GM12865 (cell line): ENCODE measurements around the gene AQP5.

Source experiments
- DNase-seq: peaks from one replicate; pipeline ENCODE4 v3.0.0; 2010; ENCODE audit warnings: low read depth
- H3K4me3 ChIP-seq: 2 replicates; pipeline ENCODE4 v1.5.1; 2011; ENCODE audit warnings: mild to moderate bottlenecking, low read depth, low read length, control low read depth
- TF ChIP-seq, protein P1 (sequence below): IDR thresholded peaks from 2 replicates; pipeline ENCODE4 v1.5.1; 2011; ENCODE audit warnings: low read length, control low read depth, low read depth, inconsistent platforms; ENCODE audit not compliant: insufficient read depth; ENCODE audit errors: missing control alignments

Gene AQP5

DNA sequence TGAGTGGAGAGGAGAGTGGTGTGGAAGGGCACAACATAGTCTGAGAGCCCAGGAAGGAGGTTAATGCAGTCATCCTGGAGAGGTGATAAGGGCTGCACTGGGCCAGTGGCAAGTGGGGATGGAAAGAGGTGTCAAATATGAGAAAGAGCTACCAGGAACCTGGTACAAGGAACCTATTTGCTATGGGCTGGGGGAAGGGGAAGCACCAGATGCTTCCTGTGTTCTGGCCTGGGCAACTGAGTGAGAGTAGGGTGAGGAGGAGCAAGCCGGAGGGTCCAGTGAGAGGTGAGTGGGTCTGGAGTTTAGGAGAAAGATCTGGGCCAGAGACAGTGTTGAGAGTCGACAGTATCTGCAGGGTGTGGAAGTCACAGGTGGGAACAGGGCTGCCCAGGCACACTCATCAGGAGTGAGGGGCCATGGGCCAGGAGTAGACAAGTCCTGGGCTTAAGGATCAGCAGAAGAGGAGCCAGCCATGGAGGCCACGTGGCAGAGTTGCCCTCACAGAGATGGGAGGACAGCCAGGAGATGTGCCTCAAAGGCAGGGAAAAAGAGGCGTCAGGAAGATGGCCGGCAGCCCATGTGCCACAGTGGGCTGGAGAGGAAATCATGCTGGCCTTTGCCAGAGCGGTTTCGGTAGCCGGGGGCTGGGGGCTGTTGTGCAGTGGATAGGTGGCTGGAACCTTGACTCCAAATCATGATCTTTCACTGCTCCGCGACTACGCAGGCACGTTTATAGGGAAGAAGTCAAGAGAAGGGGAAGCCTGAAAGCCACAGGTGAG is 8.2 kb downstream of the AQP5 start:
- TF ChIP-seq, protein P1, sequence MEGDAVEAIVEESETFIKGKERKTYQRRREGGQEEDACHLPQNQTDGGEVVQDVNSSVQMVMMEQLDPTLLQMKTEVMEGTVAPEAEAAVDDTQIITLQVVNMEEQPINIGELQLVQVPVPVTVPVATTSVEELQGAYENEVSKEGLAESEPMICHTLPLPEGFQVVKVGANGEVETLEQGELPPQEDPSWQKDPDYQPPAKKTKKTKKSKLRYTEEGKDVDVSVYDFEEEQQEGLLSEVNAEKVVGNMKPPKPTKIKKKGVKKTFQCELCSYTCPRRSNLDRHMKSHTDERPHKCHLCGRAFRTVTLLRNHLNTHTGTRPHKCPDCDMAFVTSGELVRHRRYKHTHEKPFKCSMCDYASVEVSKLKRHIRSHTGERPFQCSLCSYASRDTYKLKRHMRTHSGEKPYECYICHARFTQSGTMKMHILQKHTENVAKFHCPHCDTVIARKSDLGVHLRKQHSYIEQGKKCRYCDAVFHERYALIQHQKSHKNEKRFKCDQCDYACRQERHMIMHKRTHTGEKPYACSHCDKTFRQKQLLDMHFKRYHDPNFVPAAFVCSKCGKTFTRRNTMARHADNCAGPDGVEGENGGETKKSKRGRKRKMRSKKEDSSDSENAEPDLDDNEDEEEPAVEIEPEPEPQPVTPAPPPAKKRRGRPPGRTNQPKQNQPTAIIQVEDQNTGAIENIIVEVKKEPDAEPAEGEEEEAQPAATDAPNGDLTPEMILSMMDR, result no peak
- no peak for DNase-seq
- no peak overlapping the region for H3K4me3 ChIP-seq

DNA sequence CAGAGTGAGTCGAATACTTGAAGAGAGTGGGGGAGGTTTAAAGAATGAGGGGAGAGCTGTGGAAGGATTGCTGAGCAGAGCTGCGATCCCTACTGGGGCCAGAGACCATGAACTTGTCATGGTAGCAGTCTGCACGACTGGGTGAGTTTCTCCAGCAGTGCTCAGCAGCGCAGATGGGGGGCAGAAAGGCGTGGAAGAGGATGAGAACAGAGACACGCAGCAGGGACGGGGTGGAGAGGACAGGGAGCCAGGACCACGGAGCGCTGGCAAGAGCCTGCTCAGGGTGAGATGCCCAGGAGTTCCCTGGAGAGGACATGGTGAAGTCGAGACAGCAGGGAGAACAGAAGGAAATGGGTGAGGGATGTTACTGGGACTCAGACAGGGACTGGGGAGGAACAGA is 9.0 kb downstream of the AQP5 start:
- no peak for DNase-seq
- TF ChIP-seq, protein P1, result no peak
- H3K4me3 ChIP-seq, result no peak overlapping the region

DNA sequence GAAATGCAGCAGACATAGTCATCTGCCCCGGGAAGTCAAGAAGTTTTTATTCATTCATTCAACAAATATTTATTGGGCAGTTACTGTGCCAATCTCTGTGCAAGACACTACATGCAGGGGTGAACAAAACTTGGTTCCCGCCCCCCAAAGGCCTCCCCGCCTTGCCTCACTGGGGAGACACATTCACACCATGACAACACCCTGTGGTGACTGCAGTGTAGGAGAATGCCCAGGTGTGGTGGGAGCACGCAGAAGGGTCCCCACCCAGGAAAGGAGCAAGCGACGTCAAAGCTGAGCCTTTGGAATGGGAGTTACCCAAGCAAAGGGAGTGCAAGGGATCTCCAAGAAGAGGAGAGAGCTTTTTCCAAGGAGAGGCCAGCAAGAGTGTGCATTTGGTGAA is 9.5 kb downstream of the AQP5 start:
- H3K4me3 ChIP-seq, result no peak overlapping the region
- TF ChIP-seq, protein P1, result no peak
- no peak for DNase-seq

DNA sequence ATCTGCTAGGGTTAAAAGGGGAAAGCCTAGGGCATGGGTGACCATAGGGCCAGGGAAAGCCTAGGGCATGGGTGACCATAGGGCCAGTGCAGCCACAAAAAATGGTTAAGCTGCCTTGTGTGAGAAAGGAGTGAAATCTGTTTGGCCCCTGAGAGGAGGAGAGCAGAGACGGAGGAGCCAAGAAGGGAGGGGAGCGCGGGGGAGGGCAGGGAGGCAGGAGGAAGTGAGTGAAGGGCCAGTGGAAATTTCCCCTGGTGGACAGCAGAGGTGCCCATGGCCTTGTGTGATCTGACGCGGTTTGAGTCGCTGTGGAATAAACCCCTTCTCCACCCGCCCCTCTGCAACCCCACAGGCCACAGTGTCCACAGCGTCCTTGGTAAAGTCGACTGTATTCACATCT is 10.5 kb downstream of the AQP5 start:
- H3K4me3 ChIP-seq, result no peak overlapping the region
- TF ChIP-seq, protein P1, result no peak
- no peak for DNase-seq

DNA sequence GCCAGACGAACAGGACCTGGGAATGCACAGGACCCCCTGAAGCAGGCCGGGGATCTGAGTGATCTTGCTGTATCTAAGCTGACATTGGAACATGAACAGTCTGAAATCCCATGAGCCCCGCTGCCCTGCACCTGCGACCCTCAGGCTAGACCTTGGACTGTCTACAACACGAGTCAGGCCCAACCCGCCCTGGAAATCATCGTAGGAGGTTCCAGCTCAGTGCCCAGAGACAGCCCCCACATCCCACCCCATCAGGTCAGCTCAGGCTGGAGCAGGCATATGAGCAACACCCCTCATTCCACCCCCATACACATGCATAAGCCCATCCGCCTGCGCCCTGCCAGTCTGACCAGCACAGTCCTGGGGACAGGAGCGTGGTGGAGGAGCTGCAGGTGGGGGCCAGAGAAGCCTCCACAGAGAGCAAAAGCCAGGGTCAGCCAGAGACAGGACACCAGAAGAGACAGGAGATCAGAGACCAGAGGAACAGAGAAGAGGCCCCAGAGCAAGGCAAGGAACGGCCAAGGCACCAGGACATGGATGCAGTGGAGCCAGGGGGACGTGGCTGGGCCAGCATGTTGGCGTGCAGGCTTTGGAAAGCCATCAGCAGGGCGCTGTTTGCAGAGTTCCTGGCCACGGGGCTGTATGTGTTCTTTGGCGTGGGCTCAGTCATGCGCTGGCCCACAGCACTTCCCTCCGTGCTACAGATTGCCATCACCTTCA is 11.1 kb downstream of the AQP5 start, which contains the start of gene AQP6:
Gene AQP6 (plus strand): TSS at position 307 of the 720 bp plus-strand sequence. CDS start 227 bp downstream, at position 534.
- TF ChIP-seq, protein P1, result no peak
- no peak for DNase-seq
- no peak within 1 kb of the TSS for H3K4me3 ChIP-seq

DNA sequence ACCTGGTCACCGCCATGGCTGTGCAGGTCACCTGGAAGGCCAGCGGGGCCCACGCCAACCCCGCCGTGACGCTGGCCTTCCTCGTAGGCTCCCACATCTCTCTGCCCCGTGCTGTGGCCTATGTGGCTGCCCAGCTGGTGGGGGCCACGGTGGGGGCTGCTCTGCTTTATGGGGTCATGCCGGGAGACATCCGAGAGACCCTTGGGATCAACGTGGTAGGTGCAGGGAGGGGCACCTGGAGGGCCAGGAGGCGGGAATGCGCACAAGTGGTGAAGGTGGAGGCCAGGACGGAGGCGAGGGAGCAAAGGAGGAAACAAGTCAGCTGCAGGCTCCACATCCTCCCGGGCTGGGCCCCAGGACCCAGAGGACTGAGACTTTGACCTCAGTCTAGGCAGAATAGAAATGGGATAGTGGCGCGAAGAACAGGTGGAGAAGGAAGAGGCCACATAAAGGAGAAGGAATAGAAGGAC is 11.7 kb downstream of the AQP5 start:
- TF ChIP-seq, protein P1, result no peak
- H3K4me3 ChIP-seq, result no peak overlapping the region
- DNase-seq, result no peak

DNA sequence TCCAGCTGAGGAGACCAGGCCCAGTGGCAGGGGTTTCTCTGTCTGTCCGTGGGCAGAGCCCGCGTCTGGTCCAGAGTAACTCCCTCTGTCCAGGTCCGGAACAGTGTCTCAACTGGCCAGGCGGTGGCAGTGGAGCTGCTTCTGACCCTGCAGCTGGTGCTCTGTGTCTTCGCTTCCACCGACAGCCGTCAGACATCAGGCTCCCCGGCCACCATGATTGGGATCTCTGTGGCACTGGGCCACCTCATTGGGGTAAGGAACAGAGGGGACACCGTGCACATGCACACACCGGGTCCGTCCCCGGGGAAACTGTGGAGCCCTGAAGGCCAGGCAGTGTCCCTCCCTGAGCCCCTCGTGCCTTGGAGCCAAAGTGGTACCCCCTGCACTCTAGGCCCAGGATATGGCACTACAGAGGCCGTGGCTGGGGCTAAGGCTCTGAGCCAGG is 12.6 kb downstream of the AQP5 start:
- TF ChIP-seq, protein P1, result no peak
- no peak for DNase-seq
- no peak overlapping the region for H3K4me3 ChIP-seq
